Mammary epithelial cell (primary cell): ENCODE measurements around the gene ADPRH.

ENCODE experiments used
- EZH2 ChIP-seq: IDR thresholded peaks from 2 replicates; pipeline ENCODE4 v1.6.1; 2012; ENCODE audit warnings: low read length, inconsistent platforms, borderline replicate concordance
- TF ChIP-seq, protein P1 (sequence below), 2 donors: IDR thresholded peaks in 1 of 2; conservative IDR thresholded peaks in 1 of 2; 2 replicates each; pipeline ENCODE4 v1.5.1; 2011 to 2012; ENCODE audit warnings: inconsistent platforms in 2 of 2, low read length in 2 of 2, mild to moderate bottlenecking in 2 of 2, control low read depth in 1 of 2, low read depth in 1 of 2; ENCODE audit not compliant: insufficient read depth in 1 of 2; ENCODE audit errors: extremely low read depth in 1 of 2

- TF ChIP-seq, protein P1, sequence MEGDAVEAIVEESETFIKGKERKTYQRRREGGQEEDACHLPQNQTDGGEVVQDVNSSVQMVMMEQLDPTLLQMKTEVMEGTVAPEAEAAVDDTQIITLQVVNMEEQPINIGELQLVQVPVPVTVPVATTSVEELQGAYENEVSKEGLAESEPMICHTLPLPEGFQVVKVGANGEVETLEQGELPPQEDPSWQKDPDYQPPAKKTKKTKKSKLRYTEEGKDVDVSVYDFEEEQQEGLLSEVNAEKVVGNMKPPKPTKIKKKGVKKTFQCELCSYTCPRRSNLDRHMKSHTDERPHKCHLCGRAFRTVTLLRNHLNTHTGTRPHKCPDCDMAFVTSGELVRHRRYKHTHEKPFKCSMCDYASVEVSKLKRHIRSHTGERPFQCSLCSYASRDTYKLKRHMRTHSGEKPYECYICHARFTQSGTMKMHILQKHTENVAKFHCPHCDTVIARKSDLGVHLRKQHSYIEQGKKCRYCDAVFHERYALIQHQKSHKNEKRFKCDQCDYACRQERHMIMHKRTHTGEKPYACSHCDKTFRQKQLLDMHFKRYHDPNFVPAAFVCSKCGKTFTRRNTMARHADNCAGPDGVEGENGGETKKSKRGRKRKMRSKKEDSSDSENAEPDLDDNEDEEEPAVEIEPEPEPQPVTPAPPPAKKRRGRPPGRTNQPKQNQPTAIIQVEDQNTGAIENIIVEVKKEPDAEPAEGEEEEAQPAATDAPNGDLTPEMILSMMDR (conservative IDR thresholded peaks at IDR 0.05 in 1 of 2, IDR thresholded peaks at IDR 0.05 in 1 of 2; ENCODE audit: extremely low read depth in 1 of 2, insufficient read depth in 1 of 2, low read depth in 1 of 2, low read length in 2 of 2) = no peak
- TF ChIP-seq EZH2 = no peak
Measured at GRCh38 chr3:119590706-119591105, 11.4 kb downstream of the ADPRH start.
